SK-N-SH treated with all-trans-retinoic acid at 6 μM for 48 hours (cell line): ENCODE results near the gene CCDC85C.

Experiments used
- ATAC-seq: fragments of 200-7000 bp; cut with Tn5 transposase; 3 replicates; pipeline ENCODE4 v1.9.1; 2020; ENCODE audit warnings: mild to moderate bottlenecking, moderate library complexity
- ARNTL ChIP-seq: fragments of 450-650 bp; formaldehyde crosslinking; IDR thresholded peaks from 2 replicates; pipeline ENCODE4 v1.5.0; 2020; ENCODE audit warnings: low read depth, mild to moderate bottlenecking, moderate library complexity, borderline replicate concordance
- BACH2 ChIP-seq: fragments of 250-450 bp; sonication (Bioruptor Pico); IDR thresholded peaks from 2 replicates; pipeline ENCODE4 v1.9.0; 2021; ENCODE audit warnings: mild to moderate bottlenecking, borderline replicate concordance
- ESRRG ChIP-seq: fragments of 250-450 bp; sonication (Bioruptor Pico); IDR thresholded peaks from 2 replicates; pipeline ENCODE4 v1.6.1; 2021; ENCODE audit warnings: mild to moderate bottlenecking
- GLIS3 ChIP-seq: fragments of 250-450 bp; sonication (Bioruptor Pico); IDR thresholded peaks from 2 replicates; pipeline ENCODE4 v1.5.0; 2020; ENCODE audit warnings: mild to moderate bottlenecking, moderate library complexity
- OSR1 ChIP-seq: fragments of 250-450 bp; sonication (Bioruptor Pico); IDR thresholded peaks from 2 replicates; pipeline ENCODE4 v1.8.0; 2022; ENCODE audit warnings: moderate library complexity, mild to moderate bottlenecking, inconsistent platforms
- SNAI2 ChIP-seq: fragments of 250-450 bp; sonication (Bioruptor Pico); IDR thresholded peaks from 2 replicates; pipeline ENCODE4 v1.5.0; 2020; ENCODE audit warnings: mild to moderate bottlenecking, moderate library complexity
- TCF4 ChIP-seq: fragments of 250-450 bp; sonication (Bioruptor Pico); IDR thresholded peaks from 2 replicates; pipeline ENCODE4 v1.8.0; 2021; ENCODE audit warnings: mild to moderate bottlenecking, moderate library complexity, borderline replicate concordance
- TOX ChIP-seq: fragments of 250-450 bp; sonication (Bioruptor Pico); IDR thresholded peaks from 2 replicates; pipeline ENCODE4 v1.8.0; 2021; ENCODE audit warnings: mild to moderate bottlenecking, moderate library complexity, borderline replicate concordance
- ZC3H10 ChIP-seq: fragments of 250-450 bp; sonication (Bioruptor Pico); IDR thresholded peaks from 2 replicates; pipeline ENCODE4 v1.5.1; 2021; ENCODE audit warnings: mild to moderate bottlenecking, moderate library complexity
- ZNF70 ChIP-seq: fragments of 450-650 bp; formaldehyde crosslinking; IDR thresholded peaks from 2 replicates; pipeline ENCODE4 v1.5.0; 2020; ENCODE audit warnings: mild to moderate bottlenecking, moderate library complexity
- ZNF8 ChIP-seq: fragments of 450-650 bp; formaldehyde crosslinking; IDR thresholded peaks from 2 replicates; pipeline ENCODE4 v1.5.0; 2020; ENCODE audit warnings: mild to moderate bottlenecking, moderate library complexity
- TF ChIP-seq, protein P1 (sequence below): fragments of 250-450 bp; sonication (Bioruptor Pico); IDR thresholded peaks from 2 replicates; pipeline ENCODE4 v1.5.0; 2020; ENCODE audit warnings: mild to moderate bottlenecking, moderate library complexity
- TF ChIP-seq, protein P2 (sequence below): fragments of 250-450 bp; sonication (Bioruptor Pico); IDR thresholded peaks from 2 replicates; pipeline ENCODE4 v1.8.0; 2020; ENCODE audit warnings: mild to moderate bottlenecking, moderate library complexity, borderline replicate concordance
- TF ChIP-seq, protein P3 (sequence below): fragments of 250-450 bp; sonication (Bioruptor Pico); IDR thresholded peaks from 2 replicates; pipeline ENCODE4 v1.8.0; 2021; ENCODE audit warnings: low read depth, mild to moderate bottlenecking, moderate library complexity, borderline replicate concordance
- TF ChIP-seq, protein P4 (sequence below): fragments of 250-450 bp; sonication (Bioruptor Pico); IDR thresholded peaks from 2 replicates; pipeline ENCODE4 v1.5.1; 2021; ENCODE audit warnings: mild to moderate bottlenecking, moderate library complexity

Gene CCDC85C

DNA sequence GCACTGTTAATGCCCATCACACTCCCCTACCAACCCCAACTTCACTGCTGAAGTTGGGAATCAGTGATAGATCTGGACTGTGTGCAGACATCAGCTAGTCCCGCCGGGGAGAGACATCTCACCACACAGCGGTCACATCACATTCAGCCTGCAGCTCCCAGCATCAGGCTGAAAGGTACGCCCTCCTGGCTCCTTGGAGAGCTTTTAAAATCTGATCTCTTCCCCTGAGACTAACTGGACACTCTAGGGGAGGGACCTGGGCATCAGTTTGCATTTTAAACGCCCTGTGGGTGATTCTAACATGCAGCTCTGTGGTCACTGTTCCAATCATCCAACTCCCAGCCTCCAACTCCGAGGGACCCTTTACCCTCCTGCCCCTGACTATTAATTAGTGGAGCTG lies 58.4 kb downstream of the CCDC85C start (continued):
- TF ChIP-seq, protein P1, sequence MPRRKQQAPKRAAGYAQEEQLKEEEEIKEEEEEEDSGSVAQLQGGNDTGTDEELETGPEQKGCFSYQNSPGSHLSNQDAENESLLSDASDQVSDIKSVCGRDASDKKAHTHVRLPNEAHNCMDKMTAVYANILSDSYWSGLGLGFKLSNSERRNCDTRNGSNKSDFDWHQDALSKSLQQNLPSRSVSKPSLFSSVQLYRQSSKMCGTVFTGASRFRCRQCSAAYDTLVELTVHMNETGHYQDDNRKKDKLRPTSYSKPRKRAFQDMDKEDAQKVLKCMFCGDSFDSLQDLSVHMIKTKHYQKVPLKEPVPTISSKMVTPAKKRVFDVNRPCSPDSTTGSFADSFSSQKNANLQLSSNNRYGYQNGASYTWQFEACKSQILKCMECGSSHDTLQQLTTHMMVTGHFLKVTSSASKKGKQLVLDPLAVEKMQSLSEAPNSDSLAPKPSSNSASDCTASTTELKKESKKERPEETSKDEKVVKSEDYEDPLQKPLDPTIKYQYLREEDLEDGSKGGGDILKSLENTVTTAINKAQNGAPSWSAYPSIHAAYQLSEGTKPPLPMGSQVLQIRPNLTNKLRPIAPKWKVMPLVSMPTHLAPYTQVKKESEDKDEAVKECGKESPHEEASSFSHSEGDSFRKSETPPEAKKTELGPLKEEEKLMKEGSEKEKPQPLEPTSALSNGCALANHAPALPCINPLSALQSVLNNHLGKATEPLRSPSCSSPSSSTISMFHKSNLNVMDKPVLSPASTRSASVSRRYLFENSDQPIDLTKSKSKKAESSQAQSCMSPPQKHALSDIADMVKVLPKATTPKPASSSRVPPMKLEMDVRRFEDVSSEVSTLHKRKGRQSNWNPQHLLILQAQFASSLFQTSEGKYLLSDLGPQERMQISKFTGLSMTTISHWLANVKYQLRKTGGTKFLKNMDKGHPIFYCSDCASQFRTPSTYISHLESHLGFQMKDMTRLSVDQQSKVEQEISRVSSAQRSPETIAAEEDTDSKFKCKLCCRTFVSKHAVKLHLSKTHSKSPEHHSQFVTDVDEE (CRISPR knock-in tag) = no peak
- no peak for TF ChIP-seq ZNF8 (CRISPR knock-in tag)
- TF ChIP-seq, protein P2, sequence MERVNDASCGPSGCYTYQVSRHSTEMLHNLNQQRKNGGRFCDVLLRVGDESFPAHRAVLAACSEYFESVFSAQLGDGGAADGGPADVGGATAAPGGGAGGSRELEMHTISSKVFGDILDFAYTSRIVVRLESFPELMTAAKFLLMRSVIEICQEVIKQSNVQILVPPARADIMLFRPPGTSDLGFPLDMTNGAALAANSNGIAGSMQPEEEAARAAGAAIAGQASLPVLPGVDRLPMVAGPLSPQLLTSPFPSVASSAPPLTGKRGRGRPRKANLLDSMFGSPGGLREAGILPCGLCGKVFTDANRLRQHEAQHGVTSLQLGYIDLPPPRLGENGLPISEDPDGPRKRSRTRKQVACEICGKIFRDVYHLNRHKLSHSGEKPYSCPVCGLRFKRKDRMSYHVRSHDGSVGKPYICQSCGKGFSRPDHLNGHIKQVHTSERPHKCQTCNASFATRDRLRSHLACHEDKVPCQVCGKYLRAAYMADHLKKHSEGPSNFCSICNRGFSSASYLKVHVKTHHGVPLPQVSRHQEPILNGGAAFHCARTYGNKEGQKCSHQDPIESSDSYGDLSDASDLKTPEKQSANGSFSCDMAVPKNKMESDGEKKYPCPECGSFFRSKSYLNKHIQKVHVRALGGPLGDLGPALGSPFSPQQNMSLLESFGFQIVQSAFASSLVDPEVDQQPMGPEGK (CRISPR knock-in tag) = no peak

DNA sequence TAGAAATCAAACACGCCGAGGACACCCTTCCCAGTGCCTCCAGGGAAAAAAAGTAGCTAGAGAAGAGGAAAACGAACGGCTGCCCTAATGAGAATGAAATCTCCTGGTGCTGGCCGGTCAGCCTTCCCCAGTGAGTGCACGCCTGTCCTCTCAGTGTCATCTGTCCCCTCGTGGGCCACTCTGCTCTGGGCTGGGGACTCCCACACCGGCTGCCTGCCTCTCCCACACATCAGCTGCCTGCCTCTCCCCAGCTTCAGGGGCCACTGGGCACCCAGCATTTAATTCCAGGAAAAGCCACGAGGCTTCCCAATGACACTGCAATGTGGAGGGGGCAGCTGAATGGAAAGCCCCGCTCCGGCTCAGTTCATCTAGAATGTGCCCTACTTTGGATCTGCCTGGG lies 59.0 kb downstream of the CCDC85C start:
- TF ChIP-seq OSR1 (CRISPR knock-in tag) = no peak
- TF ChIP-seq SNAI2 (CRISPR knock-in tag) = no peak
- TF ChIP-seq, protein P3, sequence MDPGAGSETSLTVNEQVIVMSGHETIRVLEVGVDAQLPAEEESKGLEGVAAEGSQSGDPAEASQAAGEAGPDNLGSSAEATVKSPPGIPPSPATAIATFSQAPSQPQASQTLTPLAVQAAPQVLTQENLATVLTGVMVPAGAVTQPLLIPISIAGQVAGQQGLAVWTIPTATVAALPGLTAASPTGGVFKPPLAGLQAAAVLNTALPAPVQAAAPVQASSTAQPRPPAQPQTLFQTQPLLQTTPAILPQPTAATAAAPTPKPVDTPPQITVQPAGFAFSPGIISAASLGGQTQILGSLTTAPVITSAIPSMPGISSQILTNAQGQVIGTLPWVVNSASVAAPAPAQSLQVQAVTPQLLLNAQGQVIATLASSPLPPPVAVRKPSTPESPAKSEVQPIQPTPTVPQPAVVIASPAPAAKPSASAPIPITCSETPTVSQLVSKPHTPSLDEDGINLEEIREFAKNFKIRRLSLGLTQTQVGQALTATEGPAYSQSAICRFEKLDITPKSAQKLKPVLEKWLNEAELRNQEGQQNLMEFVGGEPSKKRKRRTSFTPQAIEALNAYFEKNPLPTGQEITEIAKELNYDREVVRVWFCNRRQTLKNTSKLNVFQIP (CRISPR knock-in tag) = no peak
- no peak for TF ChIP-seq ZNF70
- no peak for TF ChIP-seq TCF4 (CRISPR knock-in tag)
- TF ChIP-seq, protein P1 (CRISPR knock-in tag) = no peak
- TF ChIP-seq ESRRG = no peak
- no peak for ATAC-seq

DNA sequence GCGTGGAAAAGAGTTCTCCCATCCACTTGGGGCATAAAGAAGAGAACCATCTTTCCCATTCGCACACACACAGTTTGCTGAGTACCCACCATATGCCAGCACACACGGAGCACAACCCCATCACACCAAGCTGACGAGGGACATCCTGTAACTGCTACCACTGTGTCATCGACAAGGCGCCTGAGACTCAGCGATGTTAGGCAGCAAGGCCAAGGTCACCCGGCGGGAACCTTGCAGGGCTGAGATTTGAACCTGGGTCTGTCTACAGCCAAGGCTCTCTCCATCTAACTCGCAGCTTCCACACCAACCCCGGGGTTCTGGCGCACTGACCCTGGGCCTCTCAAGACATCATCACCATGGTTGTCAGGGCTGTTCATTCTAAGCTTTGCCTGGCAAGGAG lies 60.0 kb downstream of the CCDC85C start:
- TF ChIP-seq, protein P3 (CRISPR knock-in tag) = no peak
- TF ChIP-seq BACH2 = no peak
- no peak for ATAC-seq

DNA sequence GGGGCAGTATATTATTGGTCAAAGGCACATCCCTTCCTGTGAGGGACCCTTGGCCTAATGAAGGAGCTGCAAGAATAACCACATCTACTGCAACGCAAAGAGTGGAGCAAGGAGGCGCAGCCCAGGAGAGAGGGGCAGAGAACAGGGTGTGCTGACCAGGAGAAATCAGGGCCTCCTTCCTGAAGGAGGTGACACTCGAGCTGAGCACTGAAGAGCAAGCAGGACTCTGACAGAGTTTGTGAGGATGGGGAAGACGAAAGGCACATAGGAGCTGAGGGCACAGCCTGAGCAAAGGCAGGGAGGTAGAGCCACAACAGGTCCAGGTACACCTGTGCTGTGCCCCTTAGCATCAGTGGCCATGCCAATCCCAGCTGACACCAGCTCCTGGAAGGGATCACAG lies 60.6 kb downstream of the CCDC85C start:
- no peak for TF ChIP-seq ZC3H10
- no peak for TF ChIP-seq TCF4 (CRISPR knock-in tag)
- TF ChIP-seq BACH2 = no peak
- TF ChIP-seq OSR1 (CRISPR knock-in tag) = no peak
- no peak for TF ChIP-seq GLIS3 (CRISPR knock-in tag)
- TF ChIP-seq, protein P2 (CRISPR knock-in tag) = no peak
- TF ChIP-seq, protein P1 (CRISPR knock-in tag) = no peak
- TF ChIP-seq, protein P4, sequence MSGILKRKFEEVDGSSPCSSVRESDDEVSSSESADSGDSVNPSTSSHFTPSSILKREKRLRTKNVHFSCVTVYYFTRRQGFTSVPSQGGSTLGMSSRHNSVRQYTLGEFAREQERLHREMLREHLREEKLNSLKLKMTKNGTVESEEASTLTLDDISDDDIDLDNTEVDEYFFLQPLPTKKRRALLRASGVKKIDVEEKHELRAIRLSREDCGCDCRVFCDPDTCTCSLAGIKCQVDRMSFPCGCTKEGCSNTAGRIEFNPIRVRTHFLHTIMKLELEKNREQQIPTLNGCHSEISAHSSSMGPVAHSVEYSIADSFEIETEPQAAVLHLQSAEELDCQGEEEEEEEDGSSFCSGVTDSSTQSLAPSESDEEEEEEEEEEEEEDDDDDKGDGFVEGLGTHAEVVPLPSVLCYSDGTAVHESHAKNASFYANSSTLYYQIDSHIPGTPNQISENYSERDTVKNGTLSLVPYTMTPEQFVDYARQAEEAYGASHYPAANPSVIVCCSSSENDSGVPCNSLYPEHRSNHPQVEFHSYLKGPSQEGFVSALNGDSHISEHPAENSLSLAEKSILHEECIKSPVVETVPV (CRISPR knock-in tag) = no peak
- TF ChIP-seq TOX (CRISPR knock-in tag) = no peak
- TF ChIP-seq ARNTL (CRISPR knock-in tag) = no peak
- ATAC-seq = no peak
